ENCODE results near the gene MEF2A.

DNA sequence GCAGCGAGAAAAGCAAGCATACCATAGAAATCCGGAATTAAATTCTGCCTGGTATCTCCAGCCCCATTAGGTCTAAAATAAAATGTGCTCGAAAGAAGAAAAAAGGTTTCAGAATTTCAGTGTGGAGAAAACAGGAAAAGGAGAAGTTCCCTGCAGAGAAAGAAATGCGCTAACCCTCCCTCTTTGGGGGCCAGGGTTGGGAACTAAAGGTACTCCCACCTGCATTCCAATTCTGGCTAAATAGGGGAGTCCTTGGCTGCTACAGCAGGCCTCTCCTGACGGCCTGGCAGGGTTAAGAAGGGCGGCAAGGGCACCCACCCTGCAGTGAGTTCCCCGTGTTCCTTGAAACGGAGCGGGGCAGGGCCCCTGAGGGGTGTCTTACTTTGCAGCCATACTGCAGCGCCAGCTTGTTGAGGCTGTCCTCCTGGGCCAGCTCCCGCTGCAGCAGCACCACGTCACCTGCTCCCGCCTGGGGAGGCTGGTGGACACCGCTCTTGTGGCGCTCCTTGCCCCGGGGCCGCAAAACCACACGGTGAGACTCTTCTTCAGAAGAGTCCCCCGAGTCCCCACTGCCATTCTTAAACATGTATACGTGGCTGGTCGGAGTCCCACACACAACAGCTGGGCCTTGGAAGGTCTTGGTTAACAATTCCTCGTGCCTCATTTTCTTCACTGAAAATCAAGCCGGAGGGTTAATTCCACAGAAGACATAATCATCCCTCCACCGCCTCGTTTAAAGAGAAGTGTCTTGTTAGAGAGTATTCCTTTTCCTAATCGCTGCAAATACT is 165.7 kb downstream of the MEF2A start:
- no peak for TF ChIP-seq POLR2AphosphoS5 (IDR thresholded peaks at IDR 0.05; ENCODE audit: low read depth, low read length)
- TF ChIP-seq POLR2A (IDR thresholded peaks at IDR 0.05; ENCODE audit: low read depth, low read length) = no peak
- no peak for TF ChIP-seq TAF1 (IDR thresholded peaks at IDR 0.05; ENCODE audit: borderline replicate concordance, low read depth, low read length)
